Neural crest cell (in vitro differentiated cells): ENCODE data around the gene SMCO3. TPM values are rescaled to one million over a fixed set of nuclear protein-coding genes. Genes with fewer than 3 reads are reported as not detected.

Experiments used
- DNase-seq: peaks from one replicate; pipeline ENCODE4 v3.0.0; 2021; ENCODE audit warnings: low read depth, mixed read lengths, low spot score
- H3K27ac Mint-ChIP-seq: one replicate; pipeline ENCODE4 v1.8.0; 2021; ENCODE audit warnings: mild to moderate bottlenecking, mixed read lengths; ENCODE audit not compliant: unreplicated experiment
- H3K27me3 Mint-ChIP-seq: 2 replicates; pipeline ENCODE4 v1.8.0; 2021; ENCODE audit warnings: low read depth, mild to moderate bottlenecking, mixed read lengths
- H3K36me3 Mint-ChIP-seq: 2 replicates; pipeline ENCODE4 v1.8.0; 2021; ENCODE audit warnings: low read depth, mild to moderate bottlenecking, mixed read lengths
- H3K4me1 Mint-ChIP-seq: 2 replicates; pipeline ENCODE4 v1.8.0; 2021; ENCODE audit warnings: mixed read lengths
- H3K4me3 Mint-ChIP-seq: one replicate; pipeline ENCODE4 v1.8.0; 2021; ENCODE audit warnings: mild to moderate bottlenecking, mixed read lengths
- H3K9me3 Mint-ChIP-seq: 2 replicates; pipeline ENCODE4 v1.8.0; 2021; ENCODE audit warnings: mixed read lengths
- CTCF ChIP-seq: fragments of 200-600 bp; sonication (generic); conservative IDR thresholded peaks from 2 replicates; pipeline ENCODE4 v1.5.0; 2021; ENCODE audit warnings: antibody characterized with exemption, mild to moderate bottlenecking
- total RNA-seq: library from RNA; stranded (reverse); gene quantifications from 2 replicates; pipeline ENCODE4 v1.2.1, GENCODE V29; 2021

SMCO3 gene
- total RNA-seq, 1 donor from 2014 or later = not detected

- Mint-ChIP-seq H3K4me3 (no peak overlapping the region), H3K9me3 (no peaks in the 10 kb centered on the region), H3K27ac (no peak overlapping the region), H3K27me3 (no peaks in the 10 kb centered on the region), H3K36me3 (no peaks in the 10 kb centered on the region), H3K4me1 (peaks cover 8% of the 10 kb centered on the region)
- no peak for TF ChIP-seq CTCF
- no peak for DNase-seq
These were observed 25.3 kb upstream of the SMCO3 start for GRCh38 chr12:14839262-14839661.

- peaks cover 12% of the 10 kb centered on the region for H3K4me1 Mint-ChIP-seq
- H3K4me3 Mint-ChIP-seq = no peak overlapping the region
- H3K9me3 Mint-ChIP-seq = no peaks in the 10 kb centered on the region
- no peak for TF ChIP-seq CTCF
- no peak overlapping the region for H3K27ac Mint-ChIP-seq
- no peaks in the 10 kb centered on the region for H3K36me3 Mint-ChIP-seq
- DNase-seq = no peak
- no peaks in the 10 kb centered on the region for H3K27me3 Mint-ChIP-seq
These were observed 22.6 kb upstream of the SMCO3 start for GRCh38 chr12:14836336-14837210.

- no peak for DNase-seq
- H3K36me3 Mint-ChIP-seq = no peaks in the 10 kb centered on the region
- no peaks in the 10 kb centered on the region for H3K9me3 Mint-ChIP-seq
- H3K27ac Mint-ChIP-seq = no peak overlapping the region
- no peaks in the 10 kb centered on the region for H3K27me3 Mint-ChIP-seq
- peaks cover 12% of the 10 kb centered on the region for H3K4me1 Mint-ChIP-seq
- no peak for TF ChIP-seq CTCF
- no peak overlapping the region for H3K4me3 Mint-ChIP-seq
These were observed 20.5 kb upstream of the SMCO3 start for GRCh38 chr12:14834509-14834908.

GRCh38 chr12:14833952-14834351 is 20.0 kb upstream of the SMCO3 start:
- Mint-ChIP-seq H3K4me3 (no peak overlapping the region), H3K4me1 (peaks cover 12% of the 10 kb centered on the region), H3K27ac (no peak overlapping the region), H3K9me3 (no peaks in the 10 kb centered on the region), H3K36me3 (no peaks in the 10 kb centered on the region), H3K27me3 (no peaks in the 10 kb centered on the region)
- DNase-seq = no peak
- TF ChIP-seq CTCF = no peak

- no peaks in the 10 kb centered on the region for H3K9me3 Mint-ChIP-seq
- TF ChIP-seq CTCF = no peak
- peaks cover 12% of the 10 kb centered on the region for H3K4me1 Mint-ChIP-seq
These were observed 19.4 kb upstream of the SMCO3 start for GRCh38 chr12:14833336-14833735.

More at GRCh38 chr12:14833336-14833735, 19.4 kb upstream of the SMCO3 start:
- H3K4me3 Mint-ChIP-seq = no peak overlapping the region
- DNase-seq = no peak
- no peak overlapping the region for H3K27ac Mint-ChIP-seq
- H3K27me3 Mint-ChIP-seq = no peaks in the 10 kb centered on the region
- no peaks in the 10 kb centered on the region for H3K36me3 Mint-ChIP-seq
